GM12891 (cell line): ENCODE data around the gene PTTG1IP2.

Source experiments
- POLR2A ChIP-seq: IDR thresholded peaks from 2 replicates; pipeline ENCODE4 v1.6.1; 2011; ENCODE audit warnings: low read depth, low read length, control low read depth
- SPI1 ChIP-seq: IDR thresholded peaks from 2 replicates; pipeline ENCODE4 v1.6.1; 2011; ENCODE audit warnings: low read depth, low read length, control low read depth
- TAF1 ChIP-seq: IDR thresholded peaks from 2 replicates; pipeline ENCODE4 v1.6.1; 2011; ENCODE audit warnings: low read depth, low read length, control low read depth

- TF ChIP-seq TAF1, result no peak
- TF ChIP-seq POLR2A, result no peak
- TF ChIP-seq SPI1, result no peak
These were observed 83.1 kb downstream of the PTTG1IP2 start for GRCh38 chr7:90552521-90552920.
